ENCODE results near the gene SCGB2A2.

GRCh38 chr11:62264004-62264403 lies 6.0 kb upstream of the SCGB2A2 start:
- TF ChIP-seq CTCF (IDR thresholded peaks at IDR 0.05) (no peak), POLR2A (IDR thresholded peaks at IDR 0.05) (no peak)

All from ovary (tissue), 3 donors.